8988T (cell line): ENCODE measurements around the gene MRGPRD.

ENCODE experiments used
- DNase-seq: peaks from one replicate; pipeline ENCODE4 v3.0.0; 2011

MRGPRD gene

GRCh38 chr11:68941324-68942094, 39.3 kb downstream of the MRGPRD start:
- DNase-seq = no peak

DNA sequence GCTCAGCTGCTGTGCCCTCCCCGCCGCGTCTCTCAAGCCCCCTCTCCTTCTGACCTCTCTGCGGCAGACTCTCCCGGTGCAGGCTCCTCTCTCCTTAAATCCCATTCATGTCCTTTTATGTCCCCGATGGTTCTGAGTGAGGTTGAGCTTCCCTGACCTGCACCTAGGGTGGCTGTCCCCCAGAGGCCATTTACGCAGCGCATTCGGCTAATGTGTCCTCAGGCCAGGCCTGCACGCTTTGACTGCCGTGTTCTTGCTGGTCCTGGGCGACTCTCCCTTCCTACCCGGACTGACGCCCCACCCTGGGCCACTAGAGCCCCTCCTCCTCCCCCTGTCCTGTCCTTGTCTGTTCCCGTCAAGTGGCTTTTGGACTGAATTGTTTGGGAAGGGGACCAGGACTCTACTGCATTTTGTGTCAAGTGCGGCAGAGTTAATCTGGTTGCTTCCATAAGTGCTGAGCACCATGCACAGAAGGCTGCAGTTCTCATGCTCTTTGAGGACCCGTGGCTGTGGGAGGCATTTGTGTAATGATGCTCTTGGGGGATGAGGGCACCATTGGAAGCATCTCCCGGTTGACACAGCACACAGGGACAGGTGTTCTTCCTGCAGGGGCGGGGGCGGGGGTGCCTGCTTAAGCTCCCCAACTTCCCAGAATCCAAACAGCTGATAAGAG, 40.0 kb downstream of the MRGPRD start:
- DNase-seq = no peak

DNA sequence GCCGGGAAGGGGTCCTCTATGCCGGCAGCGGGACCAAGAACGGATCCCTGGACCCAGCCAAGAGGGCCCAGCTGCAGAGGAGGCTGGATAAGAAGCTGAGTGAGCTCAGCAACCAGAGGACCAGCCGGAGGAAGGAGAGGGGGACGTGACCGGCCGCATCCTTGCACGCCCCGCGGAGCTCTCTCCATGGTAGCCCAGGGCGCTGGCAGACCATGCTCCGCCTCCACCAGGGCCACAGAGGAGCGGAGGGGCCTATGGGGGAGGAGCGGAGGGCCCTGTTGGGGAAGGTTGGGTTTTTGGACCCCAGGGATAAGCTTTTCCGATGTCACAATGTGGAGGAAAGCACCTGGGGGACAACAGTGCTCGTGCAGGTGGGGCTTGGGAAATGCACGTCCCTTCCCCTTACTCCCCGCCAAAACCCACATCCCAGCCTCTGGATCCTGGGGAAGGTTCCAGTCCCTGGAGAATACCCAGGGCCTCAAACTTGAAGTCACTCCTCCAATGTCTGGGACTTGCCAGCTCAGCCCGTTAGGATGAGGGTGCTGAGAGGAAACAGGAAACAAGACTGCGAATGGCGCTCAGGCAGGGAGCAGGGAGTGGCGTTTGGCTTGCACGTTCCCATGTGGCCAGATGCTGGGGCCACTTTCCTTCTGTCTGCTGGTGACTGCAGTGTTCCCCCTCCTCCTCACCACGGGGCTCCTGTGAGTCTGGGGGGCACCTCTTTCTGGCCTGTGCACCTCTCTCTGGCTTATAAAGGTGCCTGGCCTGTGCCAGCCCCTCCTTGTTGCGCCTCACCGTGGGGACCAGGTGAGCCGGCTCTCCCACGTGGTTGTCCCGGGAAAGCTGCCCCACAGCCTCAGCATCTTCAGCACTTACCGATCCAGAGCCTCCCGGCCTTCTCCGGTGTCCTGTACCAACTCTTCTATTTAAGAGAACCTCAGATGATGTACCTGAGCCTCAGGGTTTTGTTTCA, 40.9 kb downstream of the MRGPRD start:
- DNase-seq = no peak

DNA sequence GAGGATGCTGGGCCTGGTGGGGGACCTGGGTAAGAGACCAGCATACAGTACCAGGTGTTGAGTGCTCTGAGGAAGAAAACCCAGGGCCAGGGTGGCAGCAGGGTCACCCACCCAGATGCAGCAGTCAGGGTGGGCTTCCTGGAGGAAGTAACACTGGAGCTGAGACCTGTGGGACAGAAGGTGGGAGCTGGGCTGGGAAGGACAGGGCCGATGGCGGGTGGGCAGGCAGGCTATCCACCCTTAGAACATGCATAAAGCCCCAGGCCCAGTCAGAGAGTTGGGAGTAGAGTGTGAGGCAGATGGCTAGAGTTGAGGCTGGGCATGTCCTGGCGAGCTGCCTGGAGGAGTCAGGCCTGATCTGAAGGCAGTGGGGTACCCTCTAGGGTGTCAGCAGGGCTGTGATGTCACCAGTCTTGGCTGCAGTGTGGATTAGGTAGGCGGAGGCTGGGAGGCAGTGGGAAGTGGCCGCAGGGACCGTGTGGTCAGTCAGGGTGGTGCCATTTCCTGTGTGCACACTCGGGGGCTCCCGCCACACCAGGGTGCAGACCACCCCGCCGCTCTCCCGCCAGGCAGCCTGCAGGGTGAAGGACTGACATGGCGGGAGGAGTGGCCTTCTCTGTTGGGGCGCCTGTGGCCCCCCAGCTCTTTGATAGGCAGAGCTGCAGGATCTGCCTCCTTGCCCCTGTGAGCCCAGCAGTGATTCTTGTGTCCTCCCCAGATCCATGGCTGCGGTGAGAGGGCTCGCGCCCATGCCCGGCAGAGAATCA, 41.8 kb downstream of the MRGPRD start:
- no peak for DNase-seq

DNA sequence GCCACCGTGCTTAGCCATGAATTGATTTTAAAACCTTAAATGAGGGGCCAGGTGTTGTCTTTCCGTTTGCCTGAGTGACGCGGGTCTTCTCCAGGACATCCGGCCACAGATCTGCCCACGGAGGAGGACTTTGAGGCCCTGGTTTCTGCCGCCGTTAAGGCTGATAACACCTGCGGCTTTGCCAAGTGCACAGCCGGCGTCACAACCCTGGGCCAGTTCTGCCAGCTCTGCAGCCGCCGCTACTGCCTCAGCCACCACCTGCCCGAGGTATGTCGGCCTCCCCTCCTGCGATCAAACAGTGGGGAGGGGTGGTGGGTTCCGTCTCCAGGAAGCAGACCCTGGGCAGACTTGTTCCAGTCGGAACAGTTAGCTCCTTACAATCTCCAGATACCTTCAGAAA, 42.7 kb downstream of the MRGPRD start:
- DNase-seq = no peak

DNA sequence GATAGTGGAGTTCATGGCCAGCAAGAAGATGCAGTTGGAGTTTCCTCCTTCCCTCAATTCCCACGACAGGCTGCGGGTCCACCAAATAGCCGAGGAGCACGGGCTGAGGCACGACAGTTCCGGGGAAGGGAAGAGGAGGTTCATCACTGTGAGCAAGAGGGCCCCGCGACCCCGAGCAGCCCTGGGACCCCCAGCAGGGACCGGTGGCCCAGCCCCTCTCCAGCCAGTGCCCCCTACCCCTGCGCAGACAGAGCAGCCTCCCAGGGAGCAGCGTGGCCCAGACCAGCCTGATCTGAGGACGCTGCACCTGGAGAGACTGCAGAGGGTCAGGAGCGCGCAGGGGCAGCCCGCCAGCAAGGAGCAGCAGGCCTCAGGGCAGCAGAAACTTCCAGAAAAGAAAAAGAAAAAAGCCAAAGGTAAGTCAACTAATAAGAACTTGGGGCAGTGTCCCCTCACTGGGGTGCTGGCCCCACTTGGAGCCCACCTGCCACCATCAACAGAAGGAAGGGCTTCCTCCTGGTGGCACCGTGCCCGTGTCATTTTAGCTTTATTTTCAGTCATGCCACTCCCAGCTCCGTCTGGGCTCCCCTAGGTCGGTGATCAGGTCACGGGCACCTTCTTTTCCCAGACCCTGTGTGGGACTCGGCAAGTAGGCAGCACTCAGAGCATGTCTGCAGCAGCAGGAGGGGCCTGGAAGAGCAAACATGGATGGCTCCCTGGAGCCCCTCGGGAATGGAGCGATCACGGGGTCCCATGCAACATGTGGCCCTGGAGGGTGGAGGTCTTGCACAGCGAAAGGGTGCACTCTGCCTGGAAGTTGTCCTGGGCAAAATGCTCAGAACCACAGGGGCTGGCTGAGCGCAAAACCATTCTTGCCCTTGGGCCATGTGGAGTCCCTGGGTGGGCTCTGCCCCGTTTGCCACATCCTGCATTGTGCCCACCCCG, 43.8 kb downstream of the MRGPRD start:
- no peak for DNase-seq

DNA sequence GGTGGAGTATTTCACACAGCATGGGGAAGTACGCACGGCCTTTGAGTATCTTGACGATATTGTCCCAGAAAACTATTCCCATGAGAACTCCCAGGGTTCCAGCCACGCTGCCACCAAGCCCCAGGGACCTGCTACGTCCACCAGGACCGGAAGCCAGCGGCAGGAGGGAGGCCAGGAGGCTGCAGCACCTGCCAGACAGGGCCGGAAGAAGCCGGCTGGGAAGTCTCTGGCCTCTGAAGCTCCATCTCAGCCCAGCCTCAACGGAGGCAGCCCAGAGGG, 44.5 kb downstream of the MRGPRD start:
- DNase-seq = no peak

GRCh38 chr11:68935516-68936357, 45.0 kb downstream of the MRGPRD start:
- no peak for DNase-seq

DNA sequence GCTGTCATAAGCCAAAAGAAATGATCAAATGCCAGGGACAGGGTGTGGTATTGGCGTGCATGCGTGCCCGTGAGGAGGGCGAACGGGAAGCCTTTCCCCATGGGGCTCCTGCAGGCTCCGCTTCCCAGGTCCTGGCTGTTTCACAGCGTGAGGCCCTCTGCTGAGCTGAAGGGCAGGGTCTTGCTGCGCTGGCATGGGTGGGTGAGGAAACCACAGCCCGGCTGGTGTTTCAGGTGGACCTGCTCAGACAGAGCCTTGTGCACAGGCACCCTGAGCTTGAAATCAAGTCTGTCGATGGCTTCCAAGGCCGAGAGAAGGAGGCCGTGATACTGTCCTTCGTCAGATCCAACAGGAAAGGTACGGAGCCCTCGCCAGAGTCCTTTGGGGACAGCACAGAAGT, 45.7 kb downstream of the MRGPRD start:
- no peak for DNase-seq

DNA sequence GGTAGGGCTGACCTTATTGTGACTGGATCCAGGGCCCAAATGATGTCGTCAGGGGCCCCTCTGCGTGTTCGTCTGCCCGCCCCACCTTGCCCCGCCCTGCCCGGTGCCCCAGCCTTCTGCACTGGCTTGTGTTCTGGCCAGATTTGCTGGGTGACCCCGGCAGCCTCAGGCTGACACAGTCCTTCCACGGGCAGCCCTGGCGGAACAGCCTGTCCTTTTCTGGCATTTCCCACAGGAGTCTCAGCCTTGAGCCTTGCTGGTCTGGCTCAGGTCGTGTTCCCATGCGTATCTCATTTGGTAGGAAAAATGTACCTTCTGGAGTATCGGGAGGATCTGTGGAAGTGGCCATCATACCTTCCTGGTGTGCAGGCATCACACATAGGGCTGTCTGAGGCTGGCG, 46.1 kb downstream of the MRGPRD start:
- DNase-seq = no peak

GRCh38 chr11:68934321-68934645, 46.5 kb downstream of the MRGPRD start:
- no peak for DNase-seq

- DNase-seq = no peak
Observed at GRCh38 chr11:68933605-68934320, 47.0 kb downstream of the MRGPRD start.

GRCh38 chr11:68932933-68933577, 47.7 kb downstream of the MRGPRD start:
- no peak for DNase-seq

GRCh38 chr11:68932358-68932757, 48.4 kb downstream of the MRGPRD start:
- DNase-seq = no peak

DNA sequence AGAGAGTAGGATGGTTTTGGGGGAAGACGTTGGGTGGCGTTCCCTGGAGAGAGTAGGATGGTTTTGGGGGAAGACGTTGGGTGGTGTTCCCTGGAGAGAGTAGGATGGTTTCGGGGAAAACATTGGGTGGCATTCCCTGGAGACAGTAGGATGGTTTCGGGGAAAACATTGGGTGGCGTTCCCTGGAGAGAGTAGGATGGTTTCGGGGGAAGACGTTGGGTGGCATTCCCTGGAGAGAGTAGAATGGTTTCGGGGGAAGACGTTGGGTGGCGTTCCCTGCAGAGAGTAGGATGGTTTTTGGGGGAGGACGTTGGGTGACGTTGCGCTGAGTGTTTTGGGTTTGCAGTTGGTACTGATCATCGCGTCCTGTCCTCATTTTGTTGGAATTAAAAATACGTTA, 48.9 kb downstream of the MRGPRD start:
- DNase-seq = no peak

- DNase-seq = no peak
Observed at GRCh38 chr11:68930991-68931855, 49.6 kb downstream of the MRGPRD start.
